Esophagus muscularis mucosa (tissue), 3 donors: ENCODE measurements around the gene S100A8.

ENCODE experiments used
- POLR2A ChIP-seq: fragments of 450-650 bp; IDR thresholded peaks from one replicate; pipeline ENCODE4 v1.6.1; 2017; ENCODE audit warnings: antibody characterized with exemption, moderate library complexity, mild to moderate bottlenecking, low read depth
- TF ChIP-seq, protein P1 (sequence below), 3 experiments: fragments of 200-600 bp in 2 of 3; fragments of 450-650 bp in 1 of 3; sonication (generic) in 2 of 3; IDR thresholded peaks; one replicate each; pipeline ENCODE4 v1.5.1; 2017 to 2019; ENCODE audit warnings: antibody characterized with exemption in 3 of 3, mild to moderate bottlenecking in 2 of 3, moderate library complexity in 1 of 3

- no peak for TF ChIP-seq POLR2A
- TF ChIP-seq, protein P1, sequence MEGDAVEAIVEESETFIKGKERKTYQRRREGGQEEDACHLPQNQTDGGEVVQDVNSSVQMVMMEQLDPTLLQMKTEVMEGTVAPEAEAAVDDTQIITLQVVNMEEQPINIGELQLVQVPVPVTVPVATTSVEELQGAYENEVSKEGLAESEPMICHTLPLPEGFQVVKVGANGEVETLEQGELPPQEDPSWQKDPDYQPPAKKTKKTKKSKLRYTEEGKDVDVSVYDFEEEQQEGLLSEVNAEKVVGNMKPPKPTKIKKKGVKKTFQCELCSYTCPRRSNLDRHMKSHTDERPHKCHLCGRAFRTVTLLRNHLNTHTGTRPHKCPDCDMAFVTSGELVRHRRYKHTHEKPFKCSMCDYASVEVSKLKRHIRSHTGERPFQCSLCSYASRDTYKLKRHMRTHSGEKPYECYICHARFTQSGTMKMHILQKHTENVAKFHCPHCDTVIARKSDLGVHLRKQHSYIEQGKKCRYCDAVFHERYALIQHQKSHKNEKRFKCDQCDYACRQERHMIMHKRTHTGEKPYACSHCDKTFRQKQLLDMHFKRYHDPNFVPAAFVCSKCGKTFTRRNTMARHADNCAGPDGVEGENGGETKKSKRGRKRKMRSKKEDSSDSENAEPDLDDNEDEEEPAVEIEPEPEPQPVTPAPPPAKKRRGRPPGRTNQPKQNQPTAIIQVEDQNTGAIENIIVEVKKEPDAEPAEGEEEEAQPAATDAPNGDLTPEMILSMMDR (IDR thresholded peaks at IDR 0.05) = no peak
Measured at GRCh38 chr1:153428791-153429190, 37.9 kb upstream of the S100A8 start.
